Fibroblast of lung (primary cell): ENCODE measurements around the gene AGAP2. TPM values are rescaled to one million over a fixed set of nuclear protein-coding genes. Genes with fewer than 3 reads are reported as not detected.

Experiments used
- DNase-seq, 2 donors: peaks; one replicate each; pipeline versions ENCODE4 v3.0.0 to v3.0.0-alpha.2; 2010; ENCODE audit warnings: low read depth in 2 of 2
- H2AFZ ChIP-seq: 2 replicates; pipeline ENCODE4 v1.5.1; 2012; ENCODE audit warnings: low read length, control low read depth, inconsistent platforms
- H3K27ac ChIP-seq: 2 replicates; pipeline ENCODE4 v1.5.1; 2011; ENCODE audit warnings: low read length, control low read depth; ENCODE audit not compliant: insufficient read depth
- H3K27me3 ChIP-seq: 2 replicates; pipeline ENCODE4 v1.5.1; 2011; ENCODE audit warnings: mild to moderate bottlenecking, low read length; ENCODE audit not compliant: control insufficient read depth, insufficient read depth
- H3K36me3 ChIP-seq: 2 replicates; pipeline ENCODE4 v1.5.1; 2011; ENCODE audit warnings: low read length; ENCODE audit not compliant: control insufficient read depth, insufficient read depth
- H3K4me1 ChIP-seq: 2 replicates; pipeline ENCODE4 v1.5.1; 2011; ENCODE audit warnings: low read length; ENCODE audit not compliant: control insufficient read depth, insufficient read depth; ENCODE audit errors: extremely low read depth
- H3K4me2 ChIP-seq: 2 replicates; pipeline ENCODE4 v1.5.1; 2011; ENCODE audit warnings: low read length, control low read depth; ENCODE audit not compliant: insufficient read depth; ENCODE audit errors: extremely low read depth
- H3K4me3 ChIP-seq, 4 experiments: fragments of 200-600 bp in 1 of 4; sonication (generic) in 1 of 4; replicated peaks in 1 of 4; 2 replicates each; pipeline ENCODE4 v1.5.1; 2011 to 2016; ENCODE audit warnings: low read length in 4 of 4, low read depth in 3 of 4, mild to moderate bottlenecking in 3 of 4, control low read depth in 2 of 4, inconsistent platforms in 1 of 4, mixed read lengths in 1 of 4; ENCODE audit not compliant: insufficient read depth in 1 of 4; ENCODE audit errors: control extremely low read depth in 1 of 4
- H3K79me2 ChIP-seq: 2 replicates; pipeline ENCODE4 v1.5.1; 2012; ENCODE audit warnings: mild to moderate bottlenecking, low read length, inconsistent platforms; ENCODE audit not compliant: control insufficient read depth, insufficient read depth
- H3K9ac ChIP-seq: 2 replicates; pipeline ENCODE4 v1.5.1; 2011; ENCODE audit warnings: mild to moderate bottlenecking, low read length, control low read depth; ENCODE audit not compliant: insufficient read depth
- H3K9me3 ChIP-seq: 2 replicates; pipeline ENCODE4 v1.5.1; 2012; ENCODE audit warnings: low read depth, low read length; ENCODE audit not compliant: control insufficient read depth, insufficient read depth
- H4K20me1 ChIP-seq: 2 replicates; pipeline ENCODE4 v1.5.1; 2011; ENCODE audit warnings: low read length; ENCODE audit not compliant: control insufficient read depth, insufficient read depth; ENCODE audit errors: extremely low read depth
- CTCF ChIP-seq, 2 donors: IDR thresholded peaks in 1 of 2; conservative IDR thresholded peaks in 1 of 2; 1 replicate in 1 of 2; 2 replicates in 1 of 2; pipeline ENCODE4 v1.5.1; 2011 to 2012; ENCODE audit warnings: low read length in 2 of 2, control low read depth in 1 of 2, inconsistent platforms in 1 of 2, low read depth in 1 of 2, mild to moderate bottlenecking in 1 of 2
- EZH2 ChIP-seq: IDR thresholded peaks from 2 replicates; pipeline ENCODE4 v1.5.1; 2012; ENCODE audit warnings: low read length, control low read depth, mild to moderate bottlenecking; ENCODE audit errors: missing control alignments
- polyA plus RNA-seq, 2 donors: library from polyadenylated mRNA; depleted of rRNA in 1 of 2; stranded (reverse) in 1 of 2; unstranded in 1 of 2; fragments of >200 nt; gene quantifications; 2 replicates each; pipeline ENCODE4 v1.2.1, GENCODE V29; 2011 to 2012; ENCODE audit warnings: missing spikeins in 1 of 2
- total RNA-seq: library from RNA; depleted of rRNA; stranded (reverse); fragments of >200 nt; gene quantifications from 2 replicates; pipeline ENCODE4 v1.2.1, GENCODE V29; 2014

Gene AGAP2
- total and polyA plus RNA-seq, 2 donors (not counting 1 experiment from before 2014, with no cell fraction given), result 0.05 to 0.17 TPM

- H3K9ac ChIP-seq, result no peak overlapping the region
- peaks cover 15% of the 10 kb centered on the region for H3K36me3 ChIP-seq
- TF ChIP-seq EZH2 (no peak), CTCF (conservative IDR thresholded peaks at IDR 0.05 in 1 of 2, IDR thresholded peaks at IDR 0.05 in 1 of 2; ENCODE audit: low read depth in 1 of 2, low read length in 2 of 2) (no peak)
- DNase-seq, result no peak
- no peaks in the 10 kb centered on the region for H4K20me1 ChIP-seq
- H2AFZ ChIP-seq, result no peak overlapping the region
- peaks cover 9% of the 10 kb centered on the region for H3K27me3 ChIP-seq
- peak overlapping the region; percentile 99 for H3K4me2 ChIP-seq
- H3K4me3 ChIP-seq, result peak overlapping the region; percentile 66 to 99 (median 88)
- H3K79me2 ChIP-seq, result peaks cover 16% of the 10 kb centered on the region
- peaks cover 2% of the 10 kb centered on the region for H3K4me1 ChIP-seq
- H3K27ac ChIP-seq, result no peak overlapping the region
- H3K9me3 ChIP-seq, result no peaks in the 10 kb centered on the region
Measured at GRCh38 chr12:57746025-57746424, 7.5 kb upstream of the AGAP2 start.

GRCh38 chr12:57745485-57745881 lies 6.9 kb upstream of the AGAP2 start:
- TF ChIP-seq CTCF (conservative IDR thresholded peaks at IDR 0.05 in 1 of 2, IDR thresholded peaks at IDR 0.05 in 1 of 2; ENCODE audit: low read depth in 1 of 2, low read length in 2 of 2) (no peak), EZH2 (no peak)
- peak overlapping the region; percentile 20 for H2AFZ ChIP-seq

GRCh38 chr12:57744777-57745484 lies 6.4 kb upstream of the AGAP2 start, which contains the start of gene TSPAN31:
Gene TSPAN31 (plus strand): TSS chr12:57745039. CDS start chr12:57745155, 116 bp downstream.
- TF ChIP-seq CTCF (conservative IDR thresholded peaks at IDR 0.05 in 1 of 2, IDR thresholded peaks at IDR 0.05 in 1 of 2; ENCODE audit: low read depth in 1 of 2, low read length in 2 of 2) (no peak), EZH2 (no peak)
- Histone ChIP-seq H3K79me2 (peaks cover 6% of the 10 kb centered on the region), H3K4me2 (peak within 1 kb of the TSS; percentile 99), H3K4me3 (peak within 1 kb of the TSS; percentile 66 to 99 (median 88)), H3K27ac (peak within 1 kb of the TSS; percentile 99), H3K4me1 (peaks cover 2% of the 10 kb centered on the region), H3K9me3 (no peaks in the 10 kb centered on the region), H4K20me1 (no peaks in the 10 kb centered on the region), H3K36me3 (peaks cover 11% of the 10 kb centered on the region), H2AFZ (peak within 1 kb of the TSS; percentile 70), H3K9ac (peak within 1 kb of the TSS; percentile 94), H3K27me3 (peaks cover 20% of the 10 kb centered on the region)
- peak; percentile 98 to 99 for DNase-seq

More at GRCh38 chr12:57745485-57745881, 6.9 kb upstream of the AGAP2 start:
- Histone ChIP-seq H3K27ac (peak overlapping the region; percentile 99), H3K9me3 (no peaks in the 10 kb centered on the region), H4K20me1 (no peaks in the 10 kb centered on the region), H3K4me2 (peak overlapping the region; percentile 99), H3K27me3 (peaks cover 15% of the 10 kb centered on the region), H3K79me2 (peaks cover 11% of the 10 kb centered on the region), H3K4me1 (peaks cover 2% of the 10 kb centered on the region), H3K4me3 (peak overlapping the region; percentile 66 to 99 (median 88)), H3K36me3 (peaks cover 12% of the 10 kb centered on the region), H3K9ac (peak overlapping the region; percentile 94)
- DNase-seq, result no peak
